ACHN (cell line): ENCODE measurements around the gene CIRBP.
"Not testable (repeated sequence)": the region's sequence is repeated elsewhere in the genome, so short reads cannot be mapped to it uniquely, and the experiment has no call there.

Experiments used
- DNase-seq: peaks from one replicate; pipeline ENCODE4 v3.0.0-alpha.2; 2015
- in situ Hi-C: cut with HindIII; loops from 2 replicates; pipeline ENCODE4 v1.10.0; 2017; ENCODE audit warnings: low sequenced_read_pairs, low pct_ligation_motif_present, low pct_unique_long_range_greater_than_20kb

Gene CIRBP

GRCh38 chr19:1240925-1241324 lies 28.2 kb upstream of the CIRBP start:
- no peak for DNase-seq
- in situ Hi-C loops, result no loop called here

- in situ Hi-C loops, result no loop called here
- DNase-seq, result peak; percentile 91
Measured at GRCh38 chr19:1241417-1242095, 27.6 kb upstream of the CIRBP start, which contains the start of gene ATP5F1D. TSS of gene ATP5F1D (plus strand) at chr19:1241751. CDS start at chr19:1241851, 100 bp downstream.

- DNase-seq, result peak; percentile 79
- in situ Hi-C loops, result no loop called here
Measured at GRCh38 chr19:1243768-1244692, 25.1 kb upstream of the CIRBP start.

DNA sequence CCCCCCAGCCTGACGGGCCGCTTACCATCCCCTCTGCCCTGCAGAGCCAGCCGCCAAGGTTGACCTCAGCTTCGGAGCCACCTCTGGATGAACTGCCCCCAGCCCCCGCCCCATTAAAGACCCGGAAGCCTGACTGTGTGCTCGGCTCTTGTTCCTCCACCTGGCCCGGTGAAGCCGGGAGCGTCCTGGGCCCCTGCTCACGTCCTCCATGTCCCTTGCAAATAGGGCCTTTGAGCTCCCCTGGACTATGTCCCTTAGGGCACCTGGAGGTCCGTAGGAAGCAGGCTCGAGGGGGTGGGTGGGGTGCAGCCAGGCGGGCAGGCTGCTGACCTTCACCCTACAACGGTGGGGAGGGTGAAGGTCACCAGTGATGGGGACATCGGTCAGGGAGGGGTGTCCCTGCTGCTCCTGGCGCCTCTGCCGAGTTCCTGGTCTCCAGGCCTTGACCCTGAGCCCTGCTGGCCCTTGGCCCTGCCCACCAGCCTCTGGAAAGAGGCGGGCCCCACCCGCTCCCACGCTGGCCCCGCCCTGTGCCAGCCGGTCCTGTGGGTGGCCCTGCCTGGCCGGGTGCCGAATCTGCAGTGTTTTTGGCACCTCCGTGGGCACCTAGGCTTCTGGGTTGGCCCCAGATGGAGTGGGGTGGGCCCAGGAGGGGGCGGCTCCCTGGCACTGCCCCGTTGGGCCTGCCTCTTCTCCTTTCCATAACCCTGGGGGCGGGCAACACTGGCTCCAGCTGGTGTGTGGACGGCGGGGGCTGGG lies 24.3 kb upstream of the CIRBP start:
- DNase-seq, result no peak
- in situ Hi-C loops, result no loop called here

- DNase-seq, result no peak
- in situ Hi-C loops, result no loop called here
Measured at GRCh38 chr19:1245494-1246264, 23.5 kb upstream of the CIRBP start.

DNA sequence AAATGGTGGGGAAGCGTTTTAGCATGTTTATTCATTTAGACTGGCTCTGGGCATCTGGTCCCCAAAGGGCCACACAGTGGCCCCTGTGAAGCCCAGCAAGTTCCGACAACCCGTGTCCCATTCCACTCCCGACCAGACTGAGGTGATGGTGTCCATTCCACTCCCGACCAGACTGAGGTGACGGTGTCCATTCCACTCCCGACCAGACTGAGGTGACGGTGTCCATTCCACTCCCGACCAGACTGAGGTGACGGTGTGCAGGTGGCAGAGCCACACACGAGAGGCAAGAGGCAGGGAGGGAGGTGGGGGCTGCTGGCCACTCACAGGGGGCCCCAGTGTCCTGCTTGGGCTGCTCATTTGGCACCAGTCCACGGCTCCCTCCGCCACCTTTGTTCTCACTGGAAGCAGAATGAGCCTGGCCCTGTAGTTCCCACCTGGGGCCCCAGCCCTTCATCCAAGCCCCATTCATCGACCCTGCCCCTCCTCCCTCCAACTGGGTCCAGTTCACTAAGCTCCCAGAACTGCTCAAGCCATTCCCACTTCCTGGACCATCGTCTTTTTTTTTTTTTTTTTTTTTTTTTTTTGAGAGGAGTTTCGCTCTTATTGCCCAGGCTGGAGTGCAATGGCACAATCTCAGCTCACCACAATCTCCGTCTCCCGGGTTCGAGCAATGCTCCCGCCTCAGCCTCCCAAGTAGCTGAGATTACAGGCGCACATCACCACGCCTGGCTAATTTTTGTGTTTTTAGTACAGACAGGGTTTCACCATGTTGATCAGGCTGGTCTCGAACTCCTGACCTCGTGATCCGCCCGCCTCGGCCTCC lies 22.7 kb upstream of the CIRBP start:
- in situ Hi-C loops, DNase-seq: not testable (repeated sequence)

GRCh38 chr19:1247748-1248138 lies 21.4 kb upstream of the CIRBP start:
- in situ Hi-C loops, result no loop called here
- no peak for DNase-seq

DNA sequence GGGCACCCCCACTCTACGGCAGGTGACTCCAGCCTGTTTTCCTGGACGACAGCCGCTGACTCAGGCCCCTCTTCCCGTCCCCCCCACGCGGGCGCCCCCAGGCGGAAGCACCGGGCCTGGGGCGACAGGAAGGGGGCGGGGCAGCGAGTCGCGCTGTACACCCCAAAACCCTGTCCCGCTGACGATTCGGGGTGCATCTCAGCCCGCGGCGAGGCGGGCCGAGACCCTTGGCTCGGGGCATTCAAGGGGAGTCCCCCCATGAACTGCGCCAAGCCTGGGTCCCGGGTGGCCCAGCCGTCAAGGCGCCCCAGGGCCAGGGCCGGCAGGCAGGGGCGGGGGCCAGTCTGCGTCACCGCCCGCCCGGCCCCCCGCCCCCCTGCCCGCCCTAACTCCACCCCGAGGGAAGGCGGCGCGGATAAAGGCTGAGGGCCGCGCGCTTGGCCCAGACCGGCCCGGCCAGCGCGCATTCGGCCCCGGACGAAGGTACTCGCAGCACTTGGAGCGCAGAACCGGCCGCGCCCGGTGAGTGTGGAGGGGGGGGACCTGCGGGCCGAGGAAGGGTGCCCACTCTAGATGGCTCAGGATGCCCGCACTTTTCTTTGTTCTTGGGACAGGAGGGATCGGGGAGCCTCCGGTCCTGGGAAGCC lies 20.9 kb upstream of the CIRBP start, which contains the start of gene MIDN:
Gene MIDN, plus strand, starts transcription at position 445 of the 647 bp plus-strand sequence. CDS start 1,714 bp downstream, outside the sequence.
- in situ Hi-C loops, result no loop called here
- DNase-seq, result peak; percentile 77

DNA sequence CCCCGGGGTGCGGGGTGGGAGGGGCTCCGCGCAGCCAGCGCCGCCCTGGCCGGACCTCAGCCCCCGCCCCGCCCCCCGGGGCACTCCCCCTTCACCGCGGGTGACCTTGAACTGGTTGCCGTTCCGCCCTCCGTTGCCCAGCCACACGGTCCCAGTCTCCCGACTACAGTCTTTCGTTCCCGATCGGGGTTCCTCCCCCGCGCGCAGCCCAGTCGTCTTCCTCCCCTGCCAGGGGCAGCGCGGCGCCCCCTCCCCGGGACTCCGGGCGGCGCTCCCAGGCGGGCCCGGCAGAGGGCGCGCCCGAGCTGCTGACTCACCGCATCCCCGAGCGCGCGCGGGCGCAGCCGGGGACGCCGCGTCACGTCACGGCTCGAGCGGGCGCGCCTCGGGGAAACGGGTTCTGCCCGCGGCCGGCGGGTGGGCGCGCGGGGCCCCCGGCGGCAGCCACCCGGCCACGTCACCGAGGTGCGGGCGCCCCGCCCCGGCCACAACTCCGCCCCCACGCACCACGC lies 20.3 kb upstream of the CIRBP start:
- DNase-seq, result peak; percentile 76
- in situ Hi-C loops, result no loop called here

DNA sequence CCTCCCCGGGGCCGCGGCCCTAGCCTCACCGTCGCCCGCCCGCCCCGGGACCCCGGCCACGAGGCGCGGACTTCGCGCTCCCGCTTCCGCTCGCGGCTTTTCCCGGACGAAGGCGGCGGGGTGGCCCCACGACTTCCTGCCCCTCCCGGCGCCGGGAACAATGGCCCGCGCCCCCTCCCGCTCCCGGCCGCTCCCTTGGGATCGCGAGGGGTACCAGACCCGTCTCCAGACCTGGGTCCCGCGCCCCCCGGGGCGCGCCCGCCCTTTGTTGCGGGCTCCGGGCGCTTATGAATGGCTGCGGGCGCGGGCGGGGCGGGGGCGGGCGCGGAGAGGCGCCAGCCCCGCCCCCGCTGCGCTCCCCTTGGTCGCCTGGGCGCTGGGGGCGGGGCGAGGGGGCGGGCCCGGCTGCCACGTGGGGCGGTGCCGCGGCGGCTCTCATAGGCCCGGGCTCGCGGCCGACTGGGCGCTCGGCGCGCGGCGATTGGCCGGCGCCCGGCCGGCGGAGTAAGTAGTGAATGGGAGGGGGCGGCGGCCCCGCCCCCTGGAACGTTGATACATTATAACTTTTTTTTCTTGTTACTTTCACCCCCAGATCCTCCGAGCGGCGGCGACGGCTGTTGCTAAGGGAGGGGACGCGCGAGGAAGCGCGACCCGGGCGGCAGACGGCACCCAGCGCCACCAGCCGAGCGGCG lies 19.7 kb upstream of the CIRBP start:
- peak; percentile 91 for DNase-seq
- in situ Hi-C loops, result no loop called here

- in situ Hi-C loops, result no loop called here
- no peak for DNase-seq
Measured at GRCh38 chr19:1249990-1250436, 19.1 kb upstream of the CIRBP start.

- no peak for DNase-seq
- in situ Hi-C loops, result no loop called here
Measured at GRCh38 chr19:1250437-1251260, 18.5 kb upstream of the CIRBP start.

DNA sequence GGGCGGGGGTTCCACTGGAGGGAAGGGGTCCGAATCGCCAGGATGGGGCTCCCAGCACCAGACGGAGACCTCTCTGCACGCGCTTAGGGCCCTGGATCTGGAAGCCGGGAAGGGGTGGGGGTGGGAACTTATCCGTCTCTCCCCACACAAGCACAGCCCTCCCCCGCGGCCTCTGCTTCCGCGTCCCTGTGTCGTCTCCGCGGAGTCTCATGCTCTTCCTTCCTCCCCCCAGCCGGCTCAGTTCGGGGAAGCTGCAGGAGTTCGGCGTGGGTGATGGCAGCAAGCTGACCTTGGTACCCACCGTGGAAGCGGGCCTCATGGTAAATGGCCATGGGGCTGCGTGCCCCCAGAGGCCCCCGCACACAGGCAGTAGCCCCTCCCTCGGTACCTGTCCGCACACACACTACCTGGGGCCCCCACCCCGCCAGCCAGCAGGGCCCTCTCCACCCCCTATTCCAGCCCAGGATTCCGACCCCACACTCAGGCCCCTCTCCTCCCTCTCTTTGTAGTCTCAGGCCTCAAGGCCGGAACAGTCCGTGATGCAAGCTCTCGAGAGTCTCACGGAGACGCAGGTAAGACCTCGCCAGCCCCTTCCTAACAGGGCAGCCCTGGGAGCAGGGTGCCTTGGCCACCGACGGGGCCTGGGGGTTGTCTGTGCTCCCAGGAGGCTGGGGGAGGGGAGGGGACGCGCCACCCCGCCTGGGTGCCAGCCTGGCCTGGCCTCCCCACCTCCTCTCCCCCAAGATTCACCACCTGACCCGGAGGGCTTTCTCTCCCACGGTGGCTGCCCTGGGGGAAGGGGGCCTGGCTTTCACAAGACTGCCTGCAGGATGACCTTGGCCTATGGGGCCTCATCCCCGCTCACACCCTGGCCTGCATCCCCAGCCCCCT lies 17.6 kb upstream of the CIRBP start:
- peak; percentile 50 for DNase-seq

DNA sequence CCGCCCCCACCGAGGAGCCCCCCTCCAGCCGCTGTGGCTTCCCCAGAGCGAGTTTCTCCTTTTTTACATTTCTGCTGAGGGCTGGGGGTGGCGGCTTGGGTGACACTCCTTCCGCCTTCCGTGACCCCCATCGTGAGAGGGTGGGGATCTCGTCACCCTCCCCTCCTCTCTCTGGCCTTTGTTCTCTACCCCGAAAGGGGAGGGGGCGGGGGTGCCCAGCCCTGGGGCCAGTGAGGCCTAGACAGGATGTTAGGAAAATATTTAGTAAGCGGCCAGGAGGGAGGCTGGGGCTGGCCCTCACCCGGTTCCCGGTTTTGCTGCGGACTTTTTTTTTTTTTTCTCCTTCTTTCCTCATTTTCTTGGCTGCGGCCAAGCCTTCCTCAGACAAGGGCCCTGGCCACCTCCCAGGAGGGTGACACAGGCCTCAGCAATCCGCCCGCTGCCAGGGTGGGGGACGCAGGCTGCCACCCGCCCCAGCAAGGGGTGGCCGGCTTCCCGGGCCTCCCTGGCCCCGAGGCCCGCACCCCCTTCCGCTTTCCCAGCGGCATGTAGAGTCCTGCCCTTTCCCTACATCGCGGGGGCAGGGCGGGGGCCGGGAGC lies 16.8 kb upstream of the CIRBP start:
- in situ Hi-C loops, result no loop called here
- peak; percentile 81 for DNase-seq

More for the DNA sequence above, 17.6 kb upstream of the CIRBP start:
- in situ Hi-C loops, result no loop called here
